ENCODE data around the gene GPX4. TPM values are rescaled to one million over a fixed set of nuclear protein-coding genes. Genes with fewer than 3 reads are reported as not detected.

The GPX4 gene
- total RNA-seq, 1 experiment from 2014 or later = 355 TPM

DNA sequence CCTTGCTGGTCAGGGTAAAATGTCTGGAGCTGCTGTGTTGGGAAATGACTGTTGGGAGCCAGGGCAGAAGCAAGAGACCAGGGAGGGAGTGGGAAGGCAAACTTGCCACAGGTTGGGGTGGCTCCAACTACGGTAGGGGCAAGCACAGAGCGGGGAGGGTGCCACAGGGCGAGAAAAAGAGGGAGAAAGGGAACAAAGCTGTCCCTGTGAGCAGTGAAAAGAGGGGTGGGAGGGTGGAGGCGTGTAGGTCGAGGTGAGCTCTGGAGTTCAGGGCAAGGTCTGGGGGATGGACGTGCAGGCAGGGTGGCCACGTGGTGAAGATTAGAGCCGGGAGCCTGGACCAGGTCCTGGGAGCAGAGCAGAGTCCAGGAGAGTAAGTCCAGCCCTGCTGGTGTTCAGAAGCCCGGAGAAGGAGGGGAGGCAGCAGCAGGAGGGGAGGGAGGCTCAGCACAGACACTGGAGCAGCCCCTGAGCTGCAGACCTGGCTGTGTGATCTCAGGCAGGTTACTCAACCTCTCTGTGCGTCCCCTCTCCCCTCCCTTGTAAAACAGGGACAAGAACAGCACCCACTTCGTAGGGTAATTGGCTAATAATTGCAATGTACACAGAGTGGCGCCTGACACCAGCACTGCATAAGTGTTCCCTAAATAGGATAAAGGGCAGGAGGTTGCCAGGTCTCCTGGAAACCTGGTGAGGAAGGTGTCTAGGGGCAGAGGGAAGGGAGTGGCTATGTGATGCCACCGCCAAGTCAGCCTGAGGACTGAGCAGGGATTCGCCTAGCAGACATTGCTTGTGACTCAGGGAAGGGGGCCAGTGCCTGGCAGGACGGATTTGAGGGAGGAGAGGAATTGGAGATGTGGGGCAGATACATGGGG is 5.4 kb upstream of the GPX4 start:
- no peak overlapping the region for H3K4me2 ChIP-seq (ENCODE audit: insufficient read depth, insufficient read length, low read length)
- no peak overlapping the region for H3K27ac ChIP-seq (ENCODE audit: insufficient read length, low read depth, low read length)
- no peak overlapping the region for H3K18ac ChIP-seq (ENCODE audit: insufficient read length, low read depth, low read length)
- no peaks in the 10 kb centered on the region for H4K20me1 ChIP-seq (ENCODE audit: control insufficient read depth, insufficient read depth, insufficient read length)
- H3K4me1 ChIP-seq (ENCODE audit: insufficient read depth, low read length) = peaks cover 2% of the 10 kb centered on the region; the same call in 1 of the 2 replicates
- H2BK120ac ChIP-seq (ENCODE audit: low read depth, low read length, poor library complexity, severe bottlenecking) = no peak overlapping the region
- TF ChIP-seq, protein P1, sequence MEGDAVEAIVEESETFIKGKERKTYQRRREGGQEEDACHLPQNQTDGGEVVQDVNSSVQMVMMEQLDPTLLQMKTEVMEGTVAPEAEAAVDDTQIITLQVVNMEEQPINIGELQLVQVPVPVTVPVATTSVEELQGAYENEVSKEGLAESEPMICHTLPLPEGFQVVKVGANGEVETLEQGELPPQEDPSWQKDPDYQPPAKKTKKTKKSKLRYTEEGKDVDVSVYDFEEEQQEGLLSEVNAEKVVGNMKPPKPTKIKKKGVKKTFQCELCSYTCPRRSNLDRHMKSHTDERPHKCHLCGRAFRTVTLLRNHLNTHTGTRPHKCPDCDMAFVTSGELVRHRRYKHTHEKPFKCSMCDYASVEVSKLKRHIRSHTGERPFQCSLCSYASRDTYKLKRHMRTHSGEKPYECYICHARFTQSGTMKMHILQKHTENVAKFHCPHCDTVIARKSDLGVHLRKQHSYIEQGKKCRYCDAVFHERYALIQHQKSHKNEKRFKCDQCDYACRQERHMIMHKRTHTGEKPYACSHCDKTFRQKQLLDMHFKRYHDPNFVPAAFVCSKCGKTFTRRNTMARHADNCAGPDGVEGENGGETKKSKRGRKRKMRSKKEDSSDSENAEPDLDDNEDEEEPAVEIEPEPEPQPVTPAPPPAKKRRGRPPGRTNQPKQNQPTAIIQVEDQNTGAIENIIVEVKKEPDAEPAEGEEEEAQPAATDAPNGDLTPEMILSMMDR (conservative IDR thresholded peaks at IDR 0.05) = no peak
- H3K23me2 ChIP-seq (ENCODE audit: insufficient read length, low read depth, low read length, poor library complexity, severe bottlenecking) = peaks cover 7% of the 10 kb centered on the region
- no CpG with 5 or more reads among the region's 15 CpGs for WGBS (ENCODE audit: extremely low coverage, insufficient read length, low lambda C conversion rate)
- no peak overlapping the region; the same call in 1 of the 2 replicates for H3K4ac ChIP-seq (ENCODE audit: low read depth, low read length)
- no peak overlapping the region for H3K23ac ChIP-seq (ENCODE audit: insufficient read length, low read depth, low read length)
- no peak overlapping the region for H3K56ac ChIP-seq (ENCODE audit: insufficient read length, low read depth, low read length)
- H3K9me3 ChIP-seq (ENCODE audit: control insufficient read depth, low read depth, low read length) = no peaks in the 10 kb centered on the region
- H3K27ac Mint-ChIP-seq = peak overlapping the region in 1 of 3 experiments; percentile 83; a peak in 2 of 7 replicates
- no peak overlapping the region for H2BK12ac ChIP-seq (ENCODE audit: insufficient read length, low read depth, low read length)
- H3T11ph ChIP-seq (ENCODE audit: low read length) = no peak overlapping the region
- H2AK5ac ChIP-seq (ENCODE audit: insufficient read length, low read length) = no peak overlapping the region
- no peak overlapping the region for H2AFZ ChIP-seq (ENCODE audit: low read length)
- peaks cover 12% of the 10 kb centered on the region; the same call in 1 of the 2 replicates for H3K79me2 ChIP-seq (ENCODE audit: insufficient read depth, low read length)
- H4K91ac ChIP-seq (ENCODE audit: insufficient read length, low read depth, low read length) = no peak overlapping the region
- no peaks in the 10 kb centered on the region for H3K27me3 ChIP-seq (ENCODE audit: insufficient read depth, low read length)
- no peak overlapping the region for H2BK15ac ChIP-seq (ENCODE audit: low read depth, low read length)
- no peaks in the 10 kb centered on the region for H3K27me3 Mint-ChIP-seq (ENCODE audit: low read depth)
- peaks cover 11% of the 10 kb centered on the region for H3K79me1 ChIP-seq (ENCODE audit: insufficient read depth, low read depth, low read length, poor library complexity, severe bottlenecking)
- DNase-seq = no peak
- H3K4me3 Mint-ChIP-seq = no peak overlapping the region; a peak in 2 of 5 replicates
- peaks cover 2 to 3% of the 10 kb centered on the region in 2 experiments; a peak in 2 of 5 replicates for H3K9me3 Mint-ChIP-seq
- no peak overlapping the region for H2BK5ac ChIP-seq (ENCODE audit: insufficient read length, low read length)
- H4K5ac ChIP-seq (ENCODE audit: insufficient read length, low read depth, low read length) = no peak overlapping the region
- H3K14ac ChIP-seq (ENCODE audit: insufficient read depth, low read length) = no peak overlapping the region
- no peak overlapping the region for H4K8ac ChIP-seq (replicated peaks; ENCODE audit: insufficient read length, low read depth, low read length)
- no peak overlapping the region for H2BK20ac ChIP-seq (ENCODE audit: low read depth, low read length, poor library complexity, severe bottlenecking)
- no peak overlapping the region for H3K9ac ChIP-seq (ENCODE audit: extremely low read depth, insufficient read length, low read length)
- H3K4me1 Mint-ChIP-seq = peaks cover 12 to 34% of the 10 kb centered on the region in 2 experiments
- peaks cover 2 to 6% (median 5%) of the 10 kb centered on the region in 3 experiments; a peak in 6 of 7 replicates for H3K36me3 Mint-ChIP-seq (ENCODE audit: insufficient read depth in 1 of 3, low read depth in 3 of 3)
